Loucy (cell line): ENCODE data around the gene CYP1A2.

ENCODE experiments used
- H2AFZ ChIP-seq: fragments of 200-600 bp; sonication (generic); 2 replicates; pipeline ENCODE4 v1.6.0; 2016; ENCODE audit warnings: antibody characterized with exemption, mild to moderate bottlenecking, low read length, moderate library complexity
- H3F3A ChIP-seq: fragments of 200-600 bp; 2 replicates; pipeline ENCODE4 v1.6.0; 2016; ENCODE audit warnings: antibody characterized with exemption, low read depth, mild to moderate bottlenecking
- H3K27me3 ChIP-seq: fragments of 200-600 bp; sonication (generic); 2 replicates; pipeline ENCODE4 v1.6.1; 2014; ENCODE audit warnings: low read length, mild to moderate bottlenecking; ENCODE audit not compliant: insufficient read depth, poor library complexity, severe bottlenecking
- H3K36me3 ChIP-seq: fragments of 200-600 bp; sonication (generic); 2 replicates; pipeline ENCODE4 v1.6.1; 2016; ENCODE audit warnings: low read length; ENCODE audit not compliant: insufficient read depth
- H3K4me1 ChIP-seq: fragments of 200-600 bp; sonication (generic); 2 replicates; pipeline ENCODE4 v1.5.1; 2014; ENCODE audit warnings: low read length, mild to moderate bottlenecking; ENCODE audit not compliant: insufficient read depth, poor library complexity, severe bottlenecking
- H3K4me2 ChIP-seq: fragments of 200-600 bp; sonication (generic); 2 replicates; pipeline ENCODE4 v1.6.0; 2014; ENCODE audit warnings: antibody characterized with exemption, low read length, low read depth, mild to moderate bottlenecking; ENCODE audit not compliant: poor library complexity, severe bottlenecking
- H3K4me3 ChIP-seq: fragments of 200-600 bp; sonication (generic); 2 replicates; pipeline ENCODE4 v1.5.1; 2014; ENCODE audit warnings: low read length, mild to moderate bottlenecking, mixed read lengths; ENCODE audit not compliant: poor library complexity, severe bottlenecking
- H3K79me2 ChIP-seq: fragments of 200-600 bp; sonication (generic); 2 replicates; pipeline ENCODE4 v1.6.1; 2014; ENCODE audit warnings: low read length; ENCODE audit not compliant: insufficient read depth
- H3K9ac ChIP-seq: fragments of 200-600 bp; sonication (generic); 2 replicates; pipeline ENCODE4 v1.6.0; 2014; ENCODE audit warnings: mild to moderate bottlenecking, low read depth, low read length, moderate library complexity; ENCODE audit not compliant: poor library complexity, severe bottlenecking
- H3K9me2 ChIP-seq: fragments of 200-600 bp; sonication (generic); replicated peaks from 2 replicates; pipeline ENCODE4 v1.6.1; 2016; ENCODE audit warnings: low read depth, low read length, mixed read lengths
- H3K9me3 ChIP-seq: fragments of 200-600 bp; sonication (generic); 2 replicates; pipeline ENCODE4 v1.6.1; 2014; ENCODE audit warnings: mild to moderate bottlenecking, antibody characterized with exemption, low read length, low read depth; ENCODE audit not compliant: insufficient read depth
- H4K20me1 ChIP-seq: fragments of 200-600 bp; sonication (generic); 2 replicates; pipeline ENCODE4 v1.6.0; 2014; ENCODE audit warnings: antibody characterized with exemption, low read length, mild to moderate bottlenecking; ENCODE audit not compliant: insufficient read depth, poor library complexity, severe bottlenecking
- CTCF ChIP-seq: fragments of 200-600 bp; sonication (generic); conservative IDR thresholded peaks from 2 replicates; pipeline ENCODE4 v1.5.1; 2014; ENCODE audit warnings: mild to moderate bottlenecking, antibody characterized with exemption, low read length
- EZH2phosphoT487 ChIP-seq: fragments of 200-600 bp; IDR thresholded peaks from 2 replicates; pipeline ENCODE4 v1.6.1; 2018; ENCODE audit warnings: antibody characterized with exemption, mild to moderate bottlenecking, moderate library complexity, borderline replicate concordance

CYP1A2 gene

GRCh38 chr15:74749832-74750231, 1.2 kb downstream of the CYP1A2 start:
- Histone ChIP-seq H3K36me3 (no peaks in the 10 kb centered on the region), H3K4me2 (no peak overlapping the region), H3K79me2 (no peaks in the 10 kb centered on the region), H3K9me2 (no peaks in the 10 kb centered on the region), H4K20me1 (no peaks in the 10 kb centered on the region), H3K9me3 (no peaks in the 10 kb centered on the region), H3K27me3 (no peaks in the 10 kb centered on the region), H3K4me3 (no peak overlapping the region), H3F3A (no peaks in the 10 kb centered on the region), H2AFZ (no peak overlapping the region), H3K4me1 (no peaks in the 10 kb centered on the region), H3K9ac (no peak overlapping the region)
- TF ChIP-seq CTCF (no peak), EZH2phosphoT487 (no peak)

- TF ChIP-seq CTCF (no peak), EZH2phosphoT487 (no peak)
- H3K27me3 ChIP-seq = no peaks in the 10 kb centered on the region
Observed at GRCh38 chr15:74750751-74751150, 2.1 kb downstream of the CYP1A2 start.

DNA sequence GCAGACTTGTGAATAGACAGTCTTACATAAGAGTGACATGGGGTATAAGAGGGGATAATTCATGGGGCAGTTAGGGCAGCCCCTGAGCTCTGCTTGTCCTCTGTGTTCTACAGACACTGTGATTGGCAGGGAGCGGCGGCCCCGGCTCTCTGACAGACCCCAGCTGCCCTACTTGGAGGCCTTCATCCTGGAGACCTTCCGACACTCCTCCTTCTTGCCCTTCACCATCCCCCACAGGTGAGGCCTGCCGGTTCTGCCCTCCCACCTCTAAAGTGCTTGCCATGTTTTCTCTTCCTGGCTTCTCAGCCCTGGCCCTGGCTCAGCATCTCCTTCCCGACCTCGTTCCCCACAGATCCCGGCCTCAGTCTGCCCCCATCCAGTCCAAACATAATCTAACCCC, 3.4 kb downstream of the CYP1A2 start:
- no peaks in the 10 kb centered on the region for H3K9me3 ChIP-seq
- no peaks in the 10 kb centered on the region for H3K9me2 ChIP-seq
- TF ChIP-seq EZH2phosphoT487 (no peak), CTCF (no peak)
- no peaks in the 10 kb centered on the region for H3K36me3 ChIP-seq
- no peaks in the 10 kb centered on the region for H3K4me1 ChIP-seq
- no peaks in the 10 kb centered on the region for H3K79me2 ChIP-seq
- no peak overlapping the region for H3K9ac ChIP-seq
- no peak overlapping the region for H2AFZ ChIP-seq
- H3K27me3 ChIP-seq = no peaks in the 10 kb centered on the region
- H3K4me2 ChIP-seq = no peak overlapping the region
- no peaks in the 10 kb centered on the region for H4K20me1 ChIP-seq
- H3F3A ChIP-seq = no peaks in the 10 kb centered on the region
- H3K4me3 ChIP-seq = no peak overlapping the region

More at GRCh38 chr15:74750751-74751150, 2.1 kb downstream of the CYP1A2 start:
- Histone ChIP-seq H3K9ac (no peak overlapping the region), H2AFZ (no peak overlapping the region), H3K4me1 (no peaks in the 10 kb centered on the region), H3K9me3 (no peaks in the 10 kb centered on the region), H4K20me1 (no peaks in the 10 kb centered on the region), H3F3A (no peaks in the 10 kb centered on the region), H3K79me2 (no peaks in the 10 kb centered on the region), H3K9me2 (no peaks in the 10 kb centered on the region), H3K36me3 (no peaks in the 10 kb centered on the region), H3K4me3 (no peak overlapping the region), H3K4me2 (no peak overlapping the region)
